ENCODE measurements around the gene RPL7A. TPM values are rescaled to one million over a fixed set of nuclear protein-coding genes. Genes with fewer than 3 reads are reported as not detected.

RPL7A gene
- total RNA-seq, 1 experiment from 2014 or later, result 2,895 TPM

DNA sequence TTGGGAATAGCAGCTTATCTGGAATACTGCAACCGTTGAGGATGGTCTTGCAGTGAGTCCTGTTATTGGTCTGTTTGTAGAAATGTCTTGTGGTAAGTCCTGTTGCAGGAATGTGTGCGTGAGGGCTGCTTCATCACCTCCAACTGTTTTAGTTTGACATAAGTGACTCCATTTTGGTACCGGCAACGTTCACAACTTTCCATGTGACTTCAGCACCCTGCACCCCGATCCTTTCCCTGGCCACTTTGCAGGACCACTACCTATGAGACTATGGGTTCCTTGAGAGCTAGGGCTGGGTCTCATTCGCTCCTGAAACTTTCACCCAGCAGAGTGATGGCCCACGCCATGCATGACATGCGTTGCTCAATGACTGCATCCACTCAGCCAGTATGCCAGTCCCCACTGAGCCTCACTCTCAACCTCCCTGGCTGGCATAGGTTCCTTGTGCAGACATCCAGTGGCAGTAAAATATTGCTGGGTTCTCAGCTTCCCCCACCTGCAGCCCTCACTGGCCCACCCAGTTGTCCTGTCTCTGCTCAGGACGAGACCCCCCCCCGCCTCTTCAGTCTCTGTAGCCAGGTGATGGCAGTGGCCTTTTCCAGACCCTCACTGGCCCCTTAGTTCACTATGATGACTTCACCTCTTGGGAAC is 20.1 kb upstream of the RPL7A start:
- Mint-ChIP-seq H3K9me3 (peaks cover 35 to 41% of the 10 kb centered on the region in 2 experiments), H3K36me3 (ENCODE audit: insufficient read depth in 1 of 3, low read depth in 3 of 3) (peaks cover 26 to 36% (median 30%) of the 10 kb centered on the region in 3 experiments), H3K27ac (no peak overlapping the region), H3K4me1 (0 out of 4 replicates have a peak, but pooled peaks cover 0 to 4% of the 10 kb centered on the region in 2 experiments), H3K27me3 (ENCODE audit: low read depth) (peaks cover 21% of the 10 kb centered on the region), H3K4me3 (no peak overlapping the region)
- no peak for TF ChIP-seq CTCF (conservative IDR thresholded peaks at IDR 0.05)
- Histone ChIP-seq H2AK5ac (ENCODE audit: insufficient read length, low read length) (no peak overlapping the region), H2BK5ac (ENCODE audit: insufficient read length, low read length) (no peak overlapping the region), H3K9ac (ENCODE audit: extremely low read depth, insufficient read length, low read length) (no peak overlapping the region), H3K14ac (ENCODE audit: insufficient read depth, low read length) (no peak overlapping the region), H3K79me1 (ENCODE audit: insufficient read depth, low read depth, low read length, poor library complexity, severe bottlenecking) (no peaks in the 10 kb centered on the region), H3K18ac (ENCODE audit: insufficient read length, low read depth, low read length) (no peak overlapping the region), H4K8ac (replicated peaks; ENCODE audit: insufficient read length, low read depth, low read length) (no peak overlapping the region), H3K9me3 (ENCODE audit: control insufficient read depth, low read depth, low read length) (peaks cover 11% of the 10 kb centered on the region), H3K4ac (ENCODE audit: low read depth, low read length) (no peak overlapping the region), H3T11ph (ENCODE audit: low read length) (no peak overlapping the region), H2BK120ac (ENCODE audit: low read depth, low read length, poor library complexity, severe bottlenecking) (no peak overlapping the region), H4K5ac (ENCODE audit: insufficient read length, low read depth, low read length) (no peak overlapping the region), H3K56ac (ENCODE audit: insufficient read length, low read depth, low read length) (no peak overlapping the region), H3K27me3 (ENCODE audit: insufficient read depth, low read length) (no peaks in the 10 kb centered on the region), H3K23ac (ENCODE audit: insufficient read length, low read depth, low read length) (no peak overlapping the region), H3K27ac (ENCODE audit: insufficient read length, low read depth, low read length) (no peak overlapping the region), H3K4me1 (ENCODE audit: insufficient read depth, low read length) (no peaks in the 10 kb centered on the region), H3K79me2 (ENCODE audit: insufficient read depth, low read length) (no peaks in the 10 kb centered on the region), H3K4me2 (ENCODE audit: insufficient read depth, insufficient read length, low read length) (no peak overlapping the region), H4K20me1 (ENCODE audit: control insufficient read depth, insufficient read depth, insufficient read length) (no peaks in the 10 kb centered on the region), H2BK12ac (ENCODE audit: insufficient read length, low read depth, low read length) (no peak overlapping the region), H2BK20ac (ENCODE audit: low read depth, low read length, poor library complexity, severe bottlenecking) (no peak overlapping the region), H4K91ac (ENCODE audit: insufficient read length, low read depth, low read length) (no peak overlapping the region), H2AFZ (ENCODE audit: low read length) (no peak overlapping the region), H2BK15ac (ENCODE audit: low read depth, low read length) (no peak overlapping the region), H3K23me2 (ENCODE audit: insufficient read length, low read depth, low read length, poor library complexity, severe bottlenecking) (no peaks in the 10 kb centered on the region)
- peak; percentile 18 for DNase-seq
- WGBS (ENCODE audit: extremely low coverage, insufficient read length, low lambda C conversion rate), result no CpG with 5 or more reads among the region's 10 CpGs
